ENCODE results near the gene RPGRIP1. TPM values are rescaled to one million over a fixed set of nuclear protein-coding genes. Genes with fewer than 3 reads are reported as not detected.

The RPGRIP1 gene
- total and polyA plus RNA-seq, 5 donors from 2014 or later: 0.10 TPM; not detected in 4

- DNase-seq (no peak), ATAC-seq (ENCODE audit: low read depth in 2 of 2) (no peak)
- peak overlapping the region; percentile 91 to 99 (median 91) for H3K27ac Mint-ChIP-seq
- peaks cover 0 to 1% (median 0%) of the 10 kb centered on the region in 7 donors for H3K9me3 Mint-ChIP-seq
- Histone ChIP-seq H3K4me3 (ENCODE audit: low read depth, low read length) (no peak overlapping the region), H3K27me3 (ENCODE audit: control insufficient read depth, insufficient read depth, low read length) (peaks cover 2% of the 10 kb centered on the region), H3K4me1 (ENCODE audit: control insufficient read depth, insufficient read depth, low read length, poor library complexity, severe bottlenecking) (peaks cover 16% of the 10 kb centered on the region), H3K9me3 (ENCODE audit: control insufficient read depth in 2 of 2, low read length in 2 of 2) (no peaks in the 10 kb centered on the region), H3K27ac (ENCODE audit: insufficient read depth, low read length, poor library complexity, severe bottlenecking) (no peak overlapping the region), H3K36me3 (ENCODE audit: control insufficient read depth, insufficient read depth, low read length) (no peaks in the 10 kb centered on the region)
- peaks cover 34% of the 10 kb centered on the region for H3K27me3 Mint-ChIP-seq
- H3K4me3 Mint-ChIP-seq: peak overlapping the region in 2 of 4 donors; percentile 10 to 60
- H3K36me3 Mint-ChIP-seq: no peaks in the 10 kb centered on the region
- H3K4me1 Mint-ChIP-seq: peaks cover 12 to 22% (median 18%) of the 10 kb centered on the region in 4 donors
These were observed 27.8 kb downstream of the RPGRIP1 start for GRCh38 chr14:21307637-21308036.

DNA sequence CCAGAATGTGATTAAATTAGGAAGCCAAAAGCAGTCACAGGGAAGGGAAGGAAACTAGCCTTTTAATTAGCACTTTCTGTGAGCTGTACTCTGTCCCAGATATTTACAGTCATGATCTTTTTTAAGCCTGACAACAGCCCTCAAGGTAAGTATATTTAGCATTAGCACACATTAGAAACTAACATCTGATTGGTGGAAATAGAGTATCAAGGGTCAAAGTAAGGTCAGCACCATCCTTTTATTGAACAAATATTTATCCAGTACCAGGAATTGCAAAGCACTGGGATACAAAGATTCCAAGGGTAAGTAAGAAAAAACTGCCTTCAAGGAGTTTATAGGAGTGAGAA, 28.2 kb downstream of the RPGRIP1 start:
- H3K4me1 Mint-ChIP-seq: peaks cover 12 to 22% (median 18%) of the 10 kb centered on the region in 4 donors
- H3K36me3 Mint-ChIP-seq: no peaks in the 10 kb centered on the region
- peaks cover 16% of the 10 kb centered on the region for H3K4me1 ChIP-seq (ENCODE audit: control insufficient read depth, insufficient read depth, low read length, poor library complexity, severe bottlenecking)
- peak overlapping the region; percentile 60 to 87 (median 84) for H3K4me3 Mint-ChIP-seq
- peaks cover 32% of the 10 kb centered on the region for H3K27me3 Mint-ChIP-seq
- ATAC-seq (ENCODE audit: low read depth in 2 of 2): no peak
- peaks cover 1% of the 10 kb centered on the region for H3K27me3 ChIP-seq (ENCODE audit: control insufficient read depth, insufficient read depth, low read length)
- peaks cover 0 to 1% (median 0%) of the 10 kb centered on the region in 7 donors for H3K9me3 Mint-ChIP-seq
- H3K27ac Mint-ChIP-seq: peak overlapping the region; percentile 91 to 99 (median 91)
- H3K9me3 ChIP-seq (ENCODE audit: control insufficient read depth in 2 of 2, low read length in 2 of 2): no peaks in the 10 kb centered on the region
- DNase-seq: no peak
- no peaks in the 10 kb centered on the region for H3K36me3 ChIP-seq (ENCODE audit: control insufficient read depth, insufficient read depth, low read length)
- H3K4me3 ChIP-seq (ENCODE audit: low read depth, low read length): peak overlapping the region; percentile 77
- H3K27ac ChIP-seq (ENCODE audit: insufficient read depth, low read length, poor library complexity, severe bottlenecking): peak overlapping the region; percentile 56

DNA sequence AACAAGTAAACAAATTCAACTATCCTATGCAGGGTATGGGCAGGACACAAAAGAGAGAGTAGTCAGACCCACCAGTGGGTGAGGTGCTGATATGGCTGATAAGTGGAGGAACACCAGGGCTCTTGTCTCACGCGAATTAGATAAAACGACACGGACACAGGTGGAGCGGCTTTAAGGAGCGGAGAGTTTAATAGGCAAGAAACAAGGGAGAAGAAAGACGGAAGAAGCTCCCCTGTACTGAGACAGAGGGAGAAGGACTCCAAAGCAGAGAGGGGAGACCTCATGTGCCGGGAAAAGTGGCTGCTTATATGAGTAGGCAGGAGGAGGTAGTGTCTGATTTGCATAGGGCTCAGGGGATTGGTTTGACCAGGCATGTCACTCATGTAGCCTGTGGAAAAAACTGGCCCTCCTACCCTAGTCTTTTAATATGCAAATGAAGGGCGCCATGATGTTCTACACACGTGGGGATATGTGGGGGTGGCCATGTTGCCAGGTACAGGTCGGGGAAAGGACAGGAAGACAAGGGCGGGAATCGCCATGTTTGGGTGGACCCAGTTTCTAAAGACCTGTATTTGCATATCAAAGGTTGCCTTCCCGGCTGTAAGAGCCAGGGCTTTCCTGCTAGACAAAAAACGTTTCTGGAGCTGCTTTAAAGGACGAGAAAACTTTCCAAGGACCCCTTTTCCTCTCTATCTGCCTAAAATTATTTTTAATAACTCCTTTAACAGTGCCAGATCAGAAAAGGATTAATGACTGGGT, 28.8 kb downstream of the RPGRIP1 start:
- Mint-ChIP-seq H3K9me3 (peaks cover 0 to 1% (median 0%) of the 10 kb centered on the region in 7 donors), H3K27ac (peak overlapping the region; percentile 91 to 99 (median 91)), H3K4me1 (peaks cover 12 to 22% (median 18%) of the 10 kb centered on the region in 4 donors), H3K4me3 (peak overlapping the region; percentile 60 to 87 (median 84)), H3K27me3 (peaks cover 30% of the 10 kb centered on the region), H3K36me3 (no peaks in the 10 kb centered on the region)
- H3K4me3 ChIP-seq (ENCODE audit: low read depth, low read length): peak overlapping the region; percentile 77
- ATAC-seq (ENCODE audit: low read depth in 2 of 2) (peak; percentile 82 to 88), DNase-seq (peak; percentile 67 to 95 (median 78))
- no peaks in the 10 kb centered on the region for H3K27me3 ChIP-seq (ENCODE audit: control insufficient read depth, insufficient read depth, low read length)
- peaks cover 16% of the 10 kb centered on the region for H3K4me1 ChIP-seq (ENCODE audit: control insufficient read depth, insufficient read depth, low read length, poor library complexity, severe bottlenecking)
- no peaks in the 10 kb centered on the region for H3K9me3 ChIP-seq (ENCODE audit: control insufficient read depth in 2 of 2, low read length in 2 of 2)
- H3K36me3 ChIP-seq (ENCODE audit: control insufficient read depth, insufficient read depth, low read length): no peaks in the 10 kb centered on the region
- H3K27ac ChIP-seq (ENCODE audit: insufficient read depth, low read length, poor library complexity, severe bottlenecking): peak overlapping the region; percentile 56

GRCh38 chr14:21309238-21309636, 29.4 kb downstream of the RPGRIP1 start:
- peak overlapping the region; percentile 56 for H3K27ac ChIP-seq (ENCODE audit: insufficient read depth, low read length, poor library complexity, severe bottlenecking)

GRCh38 chr14:21309956-21310355, 30.1 kb downstream of the RPGRIP1 start:
- Histone ChIP-seq H3K4me1 (ENCODE audit: control insufficient read depth, insufficient read depth, low read length, poor library complexity, severe bottlenecking) (peaks cover 16% of the 10 kb centered on the region), H3K4me3 (ENCODE audit: low read depth, low read length) (no peak overlapping the region), H3K27me3 (ENCODE audit: control insufficient read depth, insufficient read depth, low read length) (no peaks in the 10 kb centered on the region), H3K9me3 (ENCODE audit: control insufficient read depth in 2 of 2, low read length in 2 of 2) (no peaks in the 10 kb centered on the region), H3K27ac (ENCODE audit: insufficient read depth, low read length, poor library complexity, severe bottlenecking) (no peak overlapping the region), H3K36me3 (ENCODE audit: control insufficient read depth, insufficient read depth, low read length) (no peaks in the 10 kb centered on the region)
- ATAC-seq (ENCODE audit: low read depth in 2 of 2) (no peak), DNase-seq (no peak)
- H3K27me3 Mint-ChIP-seq: peaks cover 25% of the 10 kb centered on the region
- no peak overlapping the region for H3K27ac Mint-ChIP-seq
- peaks cover 0 to 1% (median 0%) of the 10 kb centered on the region in 7 donors for H3K9me3 Mint-ChIP-seq
- H3K36me3 Mint-ChIP-seq: no peaks in the 10 kb centered on the region
- no peak overlapping the region for H3K4me3 Mint-ChIP-seq
- H3K4me1 Mint-ChIP-seq: peaks cover 12 to 22% (median 18%) of the 10 kb centered on the region in 4 donors

More at GRCh38 chr14:21309238-21309636, 29.4 kb downstream of the RPGRIP1 start:
- Histone ChIP-seq H3K4me1 (ENCODE audit: control insufficient read depth, insufficient read depth, low read length, poor library complexity, severe bottlenecking) (peaks cover 16% of the 10 kb centered on the region), H3K4me3 (ENCODE audit: low read depth, low read length) (peak overlapping the region; percentile 77), H3K9me3 (ENCODE audit: control insufficient read depth in 2 of 2, low read length in 2 of 2) (no peaks in the 10 kb centered on the region), H3K27me3 (ENCODE audit: control insufficient read depth, insufficient read depth, low read length) (no peaks in the 10 kb centered on the region), H3K36me3 (ENCODE audit: control insufficient read depth, insufficient read depth, low read length) (no peaks in the 10 kb centered on the region)
- DNase-seq (no peak), ATAC-seq (ENCODE audit: low read depth in 2 of 2) (no peak)
- Mint-ChIP-seq H3K36me3 (no peaks in the 10 kb centered on the region), H3K4me1 (peaks cover 12 to 22% (median 18%) of the 10 kb centered on the region in 4 donors), H3K9me3 (peaks cover 0 to 1% (median 0%) of the 10 kb centered on the region in 7 donors), H3K27ac (peak overlapping the region; percentile 91 to 99 (median 91)), H3K27me3 (peaks cover 28% of the 10 kb centered on the region), H3K4me3 (peak overlapping the region; percentile 60 to 87 (median 84))

DNA sequence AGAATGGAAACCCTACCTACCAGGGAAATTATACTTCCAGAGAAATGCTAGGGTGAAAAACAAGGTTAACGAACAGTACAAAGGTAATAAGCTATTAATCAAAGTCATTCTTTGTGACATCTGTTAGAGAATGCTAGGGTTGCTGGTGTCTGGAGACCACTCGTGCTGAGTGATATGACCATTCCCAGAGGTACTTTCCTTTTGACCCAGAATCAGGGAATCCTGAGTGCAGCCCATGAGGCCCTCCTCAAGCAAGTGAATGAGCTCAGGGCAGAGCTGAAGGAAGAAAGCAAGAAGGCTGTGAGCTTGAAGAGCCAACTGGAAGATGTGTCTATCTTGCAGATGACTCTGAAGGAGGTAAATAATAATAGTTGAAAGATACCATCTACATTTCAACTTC, 31.7 kb downstream of the RPGRIP1 start:
- Mint-ChIP-seq H3K27ac (no peak overlapping the region), H3K9me3 (no peaks in the 10 kb centered on the region)

GRCh38 chr14:21313512-21313911, 33.6 kb downstream of the RPGRIP1 start:
- peaks cover 5 to 15% (median 10%) of the 10 kb centered on the region in 4 donors for H3K4me1 Mint-ChIP-seq
- H3K4me3 ChIP-seq (ENCODE audit: low read depth, low read length): no peak overlapping the region
- no peaks in the 10 kb centered on the region for H3K9me3 Mint-ChIP-seq
- H3K27me3 ChIP-seq (ENCODE audit: control insufficient read depth, insufficient read depth, low read length): peaks cover 3% of the 10 kb centered on the region
- peaks cover 12% of the 10 kb centered on the region for H3K4me1 ChIP-seq (ENCODE audit: control insufficient read depth, insufficient read depth, low read length, poor library complexity, severe bottlenecking)
- H3K4me3 Mint-ChIP-seq: no peak overlapping the region
- no peaks in the 10 kb centered on the region for H3K36me3 ChIP-seq (ENCODE audit: control insufficient read depth, insufficient read depth, low read length)
- H3K9me3 ChIP-seq (ENCODE audit: control insufficient read depth in 2 of 2, low read length in 2 of 2): no peaks in the 10 kb centered on the region
- ATAC-seq (ENCODE audit: low read depth in 2 of 2) (no peak), DNase-seq (no peak)
- no peaks in the 10 kb centered on the region for H3K36me3 Mint-ChIP-seq
- peaks cover 37% of the 10 kb centered on the region for H3K27me3 Mint-ChIP-seq
- no peak overlapping the region for H3K27ac Mint-ChIP-seq
- no peak overlapping the region for H3K27ac ChIP-seq (ENCODE audit: insufficient read depth, low read length, poor library complexity, severe bottlenecking)

More for the DNA sequence above, 31.7 kb downstream of the RPGRIP1 start:
- H3K36me3 ChIP-seq (ENCODE audit: control insufficient read depth, insufficient read depth, low read length): no peaks in the 10 kb centered on the region
- peaks cover 16% of the 10 kb centered on the region for H3K4me1 ChIP-seq (ENCODE audit: control insufficient read depth, insufficient read depth, low read length, poor library complexity, severe bottlenecking)
- ATAC-seq (ENCODE audit: low read depth in 2 of 2) (no peak), DNase-seq (no peak)
- no peaks in the 10 kb centered on the region for H3K9me3 ChIP-seq (ENCODE audit: control insufficient read depth in 2 of 2, low read length in 2 of 2)
- no peak overlapping the region for H3K4me3 ChIP-seq (ENCODE audit: low read depth, low read length)
- Mint-ChIP-seq H3K4me1 (peaks cover 12 to 22% (median 18%) of the 10 kb centered on the region in 4 donors), H3K27me3 (peaks cover 21% of the 10 kb centered on the region), H3K36me3 (no peaks in the 10 kb centered on the region), H3K4me3 (no peak overlapping the region)
- no peaks in the 10 kb centered on the region for H3K27me3 ChIP-seq (ENCODE audit: control insufficient read depth, insufficient read depth, low read length)
- H3K27ac ChIP-seq (ENCODE audit: insufficient read depth, low read length, poor library complexity, severe bottlenecking): no peak overlapping the region
